Limb (tissue), 2 donors: Measurements from ENCODE around the gene ZSCAN30.
A peak's percentile ranks its signal among the peaks of the same experiment; 100 is the strongest.
"Not testable (repeated sequence)": the region's sequence is repeated elsewhere in the genome, so short reads cannot be mapped to it uniquely, and the experiment has no call there.

Experiments
- DNase-seq, 2 donors: peaks; one replicate each; pipeline ENCODE4 v3.0.0-alpha.2; 2016; ENCODE audit errors: extremely low spot score in 2 of 2

Gene ZSCAN30

GRCh38 chr18:35236571-35237363, 53.3 kb downstream of the ZSCAN30 start:
- no peak for DNase-seq

- DNase-seq: peak; percentile 64 to 76
Observed at GRCh38 chr18:35231052-35231451, 59.0 kb downstream of the ZSCAN30 start.

GRCh38 chr18:35227254-35227653, 62.8 kb downstream of the ZSCAN30 start:
- DNase-seq: no peak

- no peak for DNase-seq
Observed at GRCh38 chr18:35223797-35224196, 66.2 kb downstream of the ZSCAN30 start.

GRCh38 chr18:35220424-35220823, 69.6 kb downstream of the ZSCAN30 start:
- no peak for DNase-seq

- not testable (repeated sequence) for DNase-seq
Observed at GRCh38 chr18:35219331-35219730, 70.7 kb downstream of the ZSCAN30 start.

- DNase-seq: not testable (repeated sequence)
Observed at GRCh38 chr18:35216611-35217010, 73.4 kb downstream of the ZSCAN30 start.

GRCh38 chr18:35215026-35215425, 75.0 kb downstream of the ZSCAN30 start:
- DNase-seq: no peak

- not testable (repeated sequence) for DNase-seq
Observed at GRCh38 chr18:35205746-35206458, 84.1 kb downstream of the ZSCAN30 start.

GRCh38 chr18:35205199-35205712, 84.8 kb downstream of the ZSCAN30 start:
- no peak for DNase-seq

GRCh38 chr18:35203067-35203466, 87.0 kb downstream of the ZSCAN30 start:
- DNase-seq: peak in 1 of 2 donors; percentile 80

GRCh38 chr18:35201256-35201931, 88.6 kb downstream of the ZSCAN30 start:
- no peak for DNase-seq
